Stimulated activated CD8-positive, alpha-beta memory T cell treated with anti-CD3 and anti-CD28 coated beads, Interleukin-12 subunit alpha, Interleukin-12 subunit beta, amount 100 ng/mL, for 4 hours (primary cell): ENCODE measurements around the gene HSDL2.
"Not testable (repeated sequence)": the region's sequence is repeated elsewhere in the genome, so short reads cannot be mapped to it uniquely, and the experiment has no call there.

Experiments used
- DNase-seq: peaks from one replicate; pipeline ENCODE4 v3.0.0-alpha.2; 2020; ENCODE audit warnings: low read depth

The HSDL2 gene

DNA sequence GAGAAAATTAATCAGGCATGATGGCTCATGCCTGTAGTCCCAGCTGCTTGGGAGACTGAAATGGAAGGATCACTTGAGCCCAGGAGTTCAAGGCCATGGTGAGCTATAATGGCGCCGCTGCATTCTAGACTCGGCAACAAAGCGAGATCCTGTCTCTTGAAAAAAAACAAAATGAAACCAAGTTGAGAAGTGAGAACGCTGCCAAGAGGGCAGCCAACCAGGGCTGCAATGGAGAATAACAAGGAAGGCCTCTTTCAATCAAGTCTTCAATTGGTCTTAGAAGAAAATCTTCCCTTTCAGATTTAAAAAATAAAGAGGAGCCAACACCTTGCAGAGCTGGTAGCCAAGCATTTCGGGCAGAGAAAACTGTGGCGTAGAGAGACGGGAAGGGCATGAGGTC lies 121.4 kb downstream of the HSDL2 start:
- DNase-seq = no peak

GRCh38 chr9:112502175-112502946 lies 122.5 kb downstream of the HSDL2 start:
- DNase-seq = no peak

- no peak for DNase-seq
These were observed 123.3 kb downstream of the HSDL2 start for GRCh38 chr9:112503170-112503569.

DNA sequence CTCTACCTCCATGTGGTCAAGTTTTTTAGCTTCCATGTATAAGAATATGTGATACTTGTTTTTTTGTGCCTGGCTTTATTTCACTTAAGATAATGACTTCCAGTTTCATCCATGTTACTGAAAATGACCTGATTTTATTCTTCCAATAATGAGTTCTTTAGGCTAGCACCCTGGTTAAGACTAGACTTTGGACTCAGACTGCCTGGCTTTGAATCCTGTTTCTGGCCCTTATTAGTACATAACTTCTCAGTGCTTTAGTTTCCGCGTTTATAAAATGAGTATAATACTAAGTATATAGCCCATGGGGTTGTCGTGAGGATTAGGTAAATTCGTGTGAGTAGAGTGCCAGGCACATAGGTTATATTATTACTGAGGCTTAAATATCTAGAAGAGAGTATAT lies 125.2 kb downstream of the HSDL2 start:
- no peak for DNase-seq

DNA sequence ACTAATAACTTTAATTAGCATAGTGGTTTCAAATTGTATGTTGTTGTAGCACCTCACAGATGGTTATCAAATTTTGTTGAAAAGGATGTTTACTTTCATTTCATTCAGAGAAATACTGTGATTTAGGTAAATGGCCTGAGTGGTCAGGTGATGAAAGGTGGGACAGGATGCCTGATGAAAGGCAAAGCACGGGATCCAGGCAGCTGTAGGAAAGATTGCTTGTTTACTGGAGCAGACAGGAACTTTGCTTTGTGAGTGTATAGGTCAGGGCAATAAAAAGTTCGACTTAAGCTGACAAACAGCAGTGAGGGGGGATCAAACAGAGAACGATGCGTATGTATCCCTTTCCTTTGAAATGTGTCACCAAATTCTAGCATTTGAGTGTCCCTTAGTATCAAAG lies 125.7 kb downstream of the HSDL2 start:
- DNase-seq = no peak

GRCh38 chr9:112506571-112506970 lies 126.7 kb downstream of the HSDL2 start:
- DNase-seq = no peak

GRCh38 chr9:112507001-112507680 lies 127.2 kb downstream of the HSDL2 start:
- no peak for DNase-seq

DNA sequence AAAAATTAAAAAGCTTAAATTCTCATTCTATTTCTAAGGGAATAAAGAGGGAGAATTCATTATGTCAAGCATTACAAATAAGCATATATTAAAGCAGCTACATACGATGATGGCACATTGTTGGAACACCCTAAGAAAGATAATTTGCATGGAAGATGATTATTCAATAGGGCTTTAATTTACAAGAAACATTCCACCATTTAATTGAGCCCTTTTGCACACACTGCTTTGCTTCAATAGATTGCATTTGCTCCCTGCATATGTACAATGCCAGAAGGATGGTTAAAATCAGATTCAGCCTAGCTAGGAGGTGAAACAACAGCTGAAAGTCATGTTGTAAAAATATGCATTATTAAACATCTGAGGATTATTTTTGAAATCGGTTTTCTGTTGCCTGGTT lies 128.5 kb downstream of the HSDL2 start:
- DNase-seq = no peak

DNA sequence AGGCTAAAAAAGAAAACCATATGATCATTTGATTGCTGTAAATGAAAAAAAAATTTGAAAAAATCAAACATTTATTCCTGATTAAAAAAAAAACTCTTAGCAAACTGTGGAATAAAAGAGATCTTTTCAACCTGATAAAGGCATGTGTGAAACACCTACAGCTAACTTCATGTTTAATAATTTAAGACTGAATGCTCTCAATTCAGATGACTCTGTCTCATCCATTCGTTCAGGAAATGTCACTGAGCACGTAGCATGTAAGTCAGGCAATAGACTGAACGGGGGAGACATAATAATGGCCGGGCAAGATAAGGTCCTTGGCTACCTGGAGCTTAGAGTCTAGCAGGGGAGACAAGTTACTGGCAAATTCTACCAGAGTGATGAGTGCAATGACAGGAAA lies 132.5 kb downstream of the HSDL2 start:
- DNase-seq = not testable (repeated sequence)

GRCh38 chr9:112516769-112517168 lies 136.9 kb downstream of the HSDL2 start:
- DNase-seq = no peak

GRCh38 chr9:112520069-112520468 lies 140.2 kb downstream of the HSDL2 start:
- DNase-seq = no peak

GRCh38 chr9:112520656-112521055 lies 140.7 kb downstream of the HSDL2 start:
- DNase-seq = no peak
